ENCODE data around the gene OPN5.

OPN5 gene

DNA sequence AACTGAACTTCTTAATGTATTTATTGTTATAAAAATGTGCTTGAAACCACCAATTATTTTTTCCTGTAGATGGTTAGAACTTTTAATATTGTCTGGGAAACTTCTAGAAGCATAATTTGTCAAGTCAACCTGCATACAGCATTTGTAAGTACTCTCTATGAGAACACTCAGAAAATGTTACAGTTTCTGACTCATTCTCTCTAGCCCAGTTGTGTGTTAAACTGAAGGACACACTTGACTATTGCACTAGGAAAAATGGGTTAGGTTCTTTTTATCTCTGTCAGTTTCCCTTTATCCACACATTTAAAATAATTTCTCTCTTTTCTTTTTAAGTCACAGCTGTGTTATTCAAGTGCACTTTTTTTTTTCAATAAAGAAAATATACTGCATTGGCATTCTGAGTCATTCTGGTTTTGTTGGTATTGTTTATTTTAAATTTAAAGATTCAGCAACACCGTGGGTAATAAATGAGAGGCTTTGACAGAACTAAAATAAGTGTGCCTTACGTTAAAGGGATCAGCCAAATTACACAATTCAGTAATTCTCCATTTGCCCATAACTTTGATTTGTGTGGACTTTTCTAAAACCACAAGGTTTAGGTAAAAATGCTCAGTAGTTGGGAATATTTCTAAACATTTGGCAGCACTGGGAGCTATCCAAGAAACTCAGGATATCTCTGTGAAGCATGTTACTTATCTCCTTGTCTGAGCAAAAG lies 50.7 kb downstream of the OPN5 start:
- Histone ChIP-seq H3K27ac (ENCODE audit: low read depth, low read length) (no peak overlapping the region), H3K9ac (ENCODE audit: low read depth, low read length) (no peak overlapping the region), H3K36me3 (ENCODE audit: insufficient read depth, low read length) (no peaks in the 10 kb centered on the region), H3K27me3 (ENCODE audit: insufficient read depth, low read length) (no peaks in the 10 kb centered on the region), H3K9me3 (ENCODE audit: insufficient read depth, low read depth, low read length) (no peaks in the 10 kb centered on the region), H3K4me3 (ENCODE audit: low read length) (no peak overlapping the region), H3K4me1 (ENCODE audit: insufficient read depth, low read length) (no peaks in the 10 kb centered on the region)
- WGBS = 78% methylated on average over 1 of the region's 2 CpGs

DNA sequence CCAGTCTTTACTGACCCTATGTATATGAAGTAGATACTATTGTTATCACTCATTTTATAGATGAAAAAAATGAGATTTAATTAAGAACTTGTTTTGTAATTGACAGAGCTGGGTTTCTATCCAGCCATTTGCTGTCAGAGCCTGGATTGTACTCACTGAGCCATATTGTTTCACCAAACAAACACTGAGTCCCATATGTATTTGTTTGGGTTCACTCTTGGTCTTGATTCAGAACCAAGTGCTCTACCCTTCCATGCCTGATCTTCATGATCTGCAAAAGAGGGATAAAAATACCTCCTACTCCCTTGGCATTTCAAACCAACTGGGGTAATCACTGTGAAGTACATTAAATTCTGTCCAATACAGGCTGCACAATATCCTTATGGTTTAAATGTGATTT lies 52.4 kb downstream of the OPN5 start:
- Histone ChIP-seq H3K9me3 (ENCODE audit: insufficient read depth, low read depth, low read length) (no peaks in the 10 kb centered on the region), H3K9ac (ENCODE audit: low read depth, low read length) (no peak overlapping the region), H3K27me3 (ENCODE audit: insufficient read depth, low read length) (no peaks in the 10 kb centered on the region), H3K36me3 (ENCODE audit: insufficient read depth, low read length) (no peaks in the 10 kb centered on the region), H3K27ac (ENCODE audit: low read depth, low read length) (no peak overlapping the region), H3K4me3 (ENCODE audit: low read length) (no peak overlapping the region), H3K4me1 (ENCODE audit: insufficient read depth, low read length) (no peaks in the 10 kb centered on the region)

DNA sequence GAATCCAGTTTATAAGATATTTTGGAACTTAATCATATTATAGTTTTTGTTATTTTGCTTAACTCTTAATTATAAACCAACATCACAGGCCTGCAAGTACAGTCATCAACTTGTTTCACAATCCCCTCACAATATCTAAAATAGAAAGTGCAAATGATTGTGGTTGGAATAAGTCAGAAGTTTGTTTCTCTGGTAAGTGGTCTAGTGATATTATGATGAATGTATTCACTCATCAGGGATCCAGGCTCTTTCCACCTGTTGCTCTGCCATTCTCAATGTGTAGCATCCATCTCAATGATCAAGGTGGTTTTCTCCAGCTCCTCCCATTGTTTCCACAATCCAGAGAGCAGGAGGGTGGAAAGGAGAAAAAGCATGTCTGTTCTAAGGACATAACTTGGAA lies 54.2 kb downstream of the OPN5 start:
- Histone ChIP-seq H3K9ac (ENCODE audit: low read depth, low read length) (no peak overlapping the region), H3K36me3 (ENCODE audit: insufficient read depth, low read length) (no peaks in the 10 kb centered on the region), H3K4me1 (ENCODE audit: insufficient read depth, low read length) (no peaks in the 10 kb centered on the region), H3K4me3 (ENCODE audit: low read length) (no peak overlapping the region), H3K27me3 (ENCODE audit: insufficient read depth, low read length) (no peaks in the 10 kb centered on the region), H3K27ac (ENCODE audit: low read depth, low read length) (no peak overlapping the region), H3K9me3 (ENCODE audit: insufficient read depth, low read depth, low read length) (no peaks in the 10 kb centered on the region)

GRCh38 chr6:47836639-47837038 lies 54.8 kb downstream of the OPN5 start:
- Histone ChIP-seq H3K4me3 (ENCODE audit: low read length) (no peak overlapping the region), H3K27me3 (ENCODE audit: insufficient read depth, low read length) (no peaks in the 10 kb centered on the region), H3K36me3 (ENCODE audit: insufficient read depth, low read length) (no peaks in the 10 kb centered on the region), H3K9me3 (ENCODE audit: insufficient read depth, low read depth, low read length) (no peaks in the 10 kb centered on the region), H3K9ac (ENCODE audit: low read depth, low read length) (no peak overlapping the region), H3K4me1 (ENCODE audit: insufficient read depth, low read length) (no peaks in the 10 kb centered on the region), H3K27ac (ENCODE audit: low read depth, low read length) (no peak overlapping the region)
- WGBS = 80% methylated on average over 1 of the region's 1 CpG

- Histone ChIP-seq H3K4me3 (ENCODE audit: low read length) (no peak overlapping the region), H3K4me1 (ENCODE audit: insufficient read depth, low read length) (no peaks in the 10 kb centered on the region), H3K27ac (ENCODE audit: low read depth, low read length) (no peak overlapping the region), H3K27me3 (ENCODE audit: insufficient read depth, low read length) (no peaks in the 10 kb centered on the region), H3K9ac (ENCODE audit: low read depth, low read length) (no peak overlapping the region), H3K36me3 (ENCODE audit: insufficient read depth, low read length) (no peaks in the 10 kb centered on the region), H3K9me3 (ENCODE audit: insufficient read depth, low read depth, low read length) (no peaks in the 10 kb centered on the region)
- WGBS = 91% methylated on average over 1 of the region's 1 CpG
Measured at GRCh38 chr6:47839645-47840044, 57.8 kb downstream of the OPN5 start.

- no peak overlapping the region for H3K9ac ChIP-seq (ENCODE audit: low read depth, low read length)
- 90% methylated on average over 3 of the region's 3 CpGs for WGBS
- H3K27me3 ChIP-seq (ENCODE audit: insufficient read depth, low read length) = no peaks in the 10 kb centered on the region
- H3K27ac ChIP-seq (ENCODE audit: low read depth, low read length) = no peak overlapping the region
- H3K9me3 ChIP-seq (ENCODE audit: insufficient read depth, low read depth, low read length) = no peaks in the 10 kb centered on the region
- H3K4me1 ChIP-seq (ENCODE audit: insufficient read depth, low read length) = no peaks in the 10 kb centered on the region
- H3K36me3 ChIP-seq (ENCODE audit: insufficient read depth, low read length) = no peaks in the 10 kb centered on the region
- no peak overlapping the region for H3K4me3 ChIP-seq (ENCODE audit: low read length)
Measured at GRCh38 chr6:47844881-47845280, 63.0 kb downstream of the OPN5 start.

DNA sequence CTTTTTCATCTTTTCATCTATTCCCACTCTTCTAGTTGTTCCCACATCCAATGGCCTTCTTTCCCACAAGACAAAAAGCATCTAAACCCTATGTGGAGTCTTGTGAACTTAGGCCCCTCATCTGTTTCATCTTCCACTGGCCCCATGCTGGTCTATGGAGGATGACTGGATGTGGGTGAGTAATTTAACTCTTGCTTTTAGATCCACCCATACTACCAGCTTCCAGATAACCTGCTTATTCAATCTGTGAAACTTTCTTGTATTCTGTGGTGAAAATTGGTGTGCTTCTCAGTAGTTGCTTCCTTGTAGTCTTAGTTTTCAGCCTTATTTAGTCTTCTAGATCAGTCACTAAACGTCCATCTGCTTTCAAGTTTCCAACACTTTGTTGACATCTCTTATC lies 64.9 kb downstream of the OPN5 start:
- Histone ChIP-seq H3K9me3 (ENCODE audit: insufficient read depth, low read depth, low read length) (no peaks in the 10 kb centered on the region), H3K4me1 (ENCODE audit: insufficient read depth, low read length) (no peaks in the 10 kb centered on the region), H3K4me3 (ENCODE audit: low read length) (no peak overlapping the region), H3K36me3 (ENCODE audit: insufficient read depth, low read length) (no peaks in the 10 kb centered on the region), H3K27ac (ENCODE audit: low read depth, low read length) (no peak overlapping the region), H3K9ac (ENCODE audit: low read depth, low read length) (no peak overlapping the region), H3K27me3 (ENCODE audit: insufficient read depth, low read length) (no peaks in the 10 kb centered on the region)
- WGBS = 89% methylated on average over 1 of the region's 1 CpG

DNA sequence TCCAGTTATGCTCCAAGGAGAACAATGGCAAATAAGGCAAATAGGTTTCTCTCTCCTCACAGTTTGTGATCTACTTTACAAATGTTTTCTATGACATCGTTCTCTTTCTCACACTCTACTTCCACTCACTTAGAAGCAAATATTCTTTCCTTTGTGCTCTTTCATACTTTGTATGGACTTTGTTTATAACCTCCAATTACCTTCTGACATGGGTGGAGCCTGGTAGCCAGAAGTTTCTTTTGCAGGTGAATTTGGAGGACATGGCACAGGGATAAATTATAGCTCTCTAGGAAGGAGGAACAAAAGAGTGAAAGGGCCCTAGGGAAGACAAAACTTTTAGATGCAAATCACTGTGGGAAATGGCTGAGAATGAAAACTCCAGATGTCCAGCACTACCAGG lies 69.3 kb downstream of the OPN5 start:
- Histone ChIP-seq H3K36me3 (ENCODE audit: insufficient read depth, low read length) (no peaks in the 10 kb centered on the region), H3K4me3 (ENCODE audit: low read length) (no peak overlapping the region), H3K9me3 (ENCODE audit: insufficient read depth, low read depth, low read length) (no peaks in the 10 kb centered on the region), H3K27me3 (ENCODE audit: insufficient read depth, low read length) (no peaks in the 10 kb centered on the region), H3K4me1 (ENCODE audit: insufficient read depth, low read length) (no peaks in the 10 kb centered on the region), H3K9ac (ENCODE audit: low read depth, low read length) (no peak overlapping the region), H3K27ac (ENCODE audit: low read depth, low read length) (no peak overlapping the region)
- WGBS = 78% methylated on average over 1 of the region's 1 CpG

DNA sequence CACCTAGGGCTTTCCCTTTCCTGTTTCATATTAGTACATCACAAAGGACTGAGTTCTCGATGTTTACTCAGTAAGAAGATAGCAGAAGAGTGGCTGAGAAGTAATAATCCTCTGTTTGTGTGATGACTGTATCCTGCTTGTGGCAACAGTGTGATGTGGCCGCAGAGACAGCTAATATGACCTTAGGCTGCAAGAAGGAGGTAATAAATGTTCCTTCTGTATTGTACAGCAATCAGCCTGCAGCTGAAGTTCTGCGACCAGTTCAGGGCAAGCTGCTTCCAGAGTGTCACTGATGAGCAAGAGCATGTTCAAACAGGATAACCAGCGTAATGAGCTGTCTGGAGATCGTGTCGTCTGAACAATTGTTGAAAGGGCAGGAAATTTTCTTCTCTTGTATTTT lies 70.9 kb downstream of the OPN5 start:
- Histone ChIP-seq H3K27ac (ENCODE audit: low read depth, low read length) (no peak overlapping the region), H3K9me3 (ENCODE audit: insufficient read depth, low read depth, low read length) (no peaks in the 10 kb centered on the region)
- WGBS = 92% methylated on average over 6 of the region's 6 CpGs

GRCh38 chr6:47853766-47854165 lies 71.9 kb downstream of the OPN5 start:
- Histone ChIP-seq H3K9me3 (ENCODE audit: insufficient read depth, low read depth, low read length) (no peaks in the 10 kb centered on the region), H3K27me3 (ENCODE audit: insufficient read depth, low read length) (no peaks in the 10 kb centered on the region), H3K4me3 (ENCODE audit: low read length) (no peak overlapping the region), H3K4me1 (ENCODE audit: insufficient read depth, low read length) (no peaks in the 10 kb centered on the region), H3K9ac (ENCODE audit: low read depth, low read length) (no peak overlapping the region), H3K36me3 (ENCODE audit: insufficient read depth, low read length) (no peaks in the 10 kb centered on the region), H3K27ac (ENCODE audit: low read depth, low read length) (no peak overlapping the region)
- WGBS = 93% methylated on average over 3 of the region's 3 CpGs

More for the DNA sequence above, 70.9 kb downstream of the OPN5 start:
- Histone ChIP-seq H3K4me3 (ENCODE audit: low read length) (no peak overlapping the region), H3K27me3 (ENCODE audit: insufficient read depth, low read length) (no peaks in the 10 kb centered on the region), H3K4me1 (ENCODE audit: insufficient read depth, low read length) (no peaks in the 10 kb centered on the region), H3K36me3 (ENCODE audit: insufficient read depth, low read length) (no peaks in the 10 kb centered on the region), H3K9ac (ENCODE audit: low read depth, low read length) (no peak overlapping the region)

GRCh38 chr6:47854971-47855370 lies 73.1 kb downstream of the OPN5 start:
- Histone ChIP-seq H3K27ac (ENCODE audit: low read depth, low read length) (no peak overlapping the region), H3K4me1 (ENCODE audit: insufficient read depth, low read length) (no peaks in the 10 kb centered on the region), H3K27me3 (ENCODE audit: insufficient read depth, low read length) (no peaks in the 10 kb centered on the region), H3K4me3 (ENCODE audit: low read length) (no peak overlapping the region), H3K36me3 (ENCODE audit: insufficient read depth, low read length) (no peaks in the 10 kb centered on the region), H3K9ac (ENCODE audit: low read depth, low read length) (no peak overlapping the region), H3K9me3 (ENCODE audit: insufficient read depth, low read depth, low read length) (no peaks in the 10 kb centered on the region)
- WGBS = 97% methylated on average over 1 of the region's 1 CpG

DNA sequence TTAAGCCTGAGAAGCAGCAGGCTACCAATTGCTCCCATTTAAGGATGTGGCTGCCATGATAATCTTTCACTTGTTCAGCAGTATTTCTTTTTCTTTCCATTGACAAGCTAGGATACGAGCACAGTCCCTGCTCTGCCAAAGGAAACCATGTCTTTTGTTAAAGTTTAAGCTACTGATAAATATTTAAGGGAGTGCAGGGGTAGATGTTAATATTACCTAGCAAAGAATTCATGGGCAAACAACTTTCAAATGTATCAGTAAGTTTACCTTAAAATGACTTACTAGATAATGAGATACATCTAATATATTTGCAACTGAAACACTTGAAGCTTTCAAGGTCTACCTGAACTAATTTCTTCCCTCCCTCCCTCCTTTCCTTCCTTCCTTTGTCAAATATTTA lies 77.3 kb downstream of the OPN5 start:
- no peaks in the 10 kb centered on the region for H3K9me3 ChIP-seq (ENCODE audit: insufficient read depth, low read depth, low read length)
- no peak overlapping the region for H3K27ac ChIP-seq (ENCODE audit: low read depth, low read length)
- no peaks in the 10 kb centered on the region for H3K27me3 ChIP-seq (ENCODE audit: insufficient read depth, low read length)
- H3K4me3 ChIP-seq (ENCODE audit: low read length) = no peak overlapping the region
- WGBS = 75% methylated on average over 1 of the region's 1 CpG
- no peaks in the 10 kb centered on the region for H3K4me1 ChIP-seq (ENCODE audit: insufficient read depth, low read length)
- H3K9ac ChIP-seq (ENCODE audit: low read depth, low read length) = no peak overlapping the region
- no peaks in the 10 kb centered on the region for H3K36me3 ChIP-seq (ENCODE audit: insufficient read depth, low read length)

Measured in HUES64 (cell line).